HG02973 (cell line): ENCODE measurements around the gene OOSP3.
"Not testable (repeated sequence)": the region's sequence is repeated elsewhere in the genome, so short reads cannot be mapped to it uniquely, and the experiment has no call there.

Experiments used
- ATAC-seq: cut with Tn5 transposase; IDR thresholded peaks from one replicate; pipeline ENCODE4 v1.9.1; 2021; ENCODE audit warnings: moderate library complexity; ENCODE audit not compliant: unreplicated experiment

The OOSP3 gene

GRCh38 chr11:59878575-59878974 is at the start of gene OOSP3:
Gene OOSP3 (plus strand): TSS chr11:59878782. CDS start chr11:59878809, 27 bp downstream.
- no peak for ATAC-seq

GRCh38 chr11:59829358-59829757 is 49.2 kb upstream of the OOSP3 start:
- no peak for ATAC-seq

- ATAC-seq, result no peak
These were observed 45.0 kb upstream of the OOSP3 start for GRCh38 chr11:59833602-59834001.

- ATAC-seq, result no peak
These were observed 39.0 kb upstream of the OOSP3 start for GRCh38 chr11:59839615-59840014.

- no peak for ATAC-seq
These were observed 37.1 kb upstream of the OOSP3 start for GRCh38 chr11:59841514-59841913.

GRCh38 chr11:59842316-59842715 is 36.3 kb upstream of the OOSP3 start:
- no peak for ATAC-seq

- no peak for ATAC-seq
These were observed 33.2 kb upstream of the OOSP3 start, which contains the start of gene CBLIF for GRCh38 chr11:59845399-59845798. Gene CBLIF (minus strand): TSS chr11:59845499. CDS start chr11:59845453, 46 bp downstream.

GRCh38 chr11:59846556-59846955 is 32.0 kb upstream of the OOSP3 start:
- no peak for ATAC-seq

- ATAC-seq, result no peak
These were observed 31.0 kb upstream of the OOSP3 start for GRCh38 chr11:59847626-59848025.

- not testable (repeated sequence) for ATAC-seq
These were observed 30.1 kb upstream of the OOSP3 start for GRCh38 chr11:59848439-59848838.

- no peak for ATAC-seq
These were observed 29.5 kb upstream of the OOSP3 start for GRCh38 chr11:59849129-59849528.

- ATAC-seq, result not testable (repeated sequence)
These were observed 29.0 kb upstream of the OOSP3 start for GRCh38 chr11:59849551-59849950.

- ATAC-seq, result not testable (repeated sequence)
These were observed 27.2 kb upstream of the OOSP3 start for GRCh38 chr11:59851416-59851815.

- ATAC-seq, result no peak
These were observed 23.7 kb upstream of the OOSP3 start for GRCh38 chr11:59854871-59855270.

GRCh38 chr11:59857439-59858434 is 20.8 kb upstream of the OOSP3 start:
- ATAC-seq, result no peak

- no peak for ATAC-seq
These were observed 18.9 kb upstream of the OOSP3 start for GRCh38 chr11:59859673-59860072.

GRCh38 chr11:59862252-59862651 is 16.3 kb upstream of the OOSP3 start:
- no peak for ATAC-seq

GRCh38 chr11:59865031-59865430 is 13.6 kb upstream of the OOSP3 start:
- no peak for ATAC-seq

GRCh38 chr11:59866397-59866796 is 12.2 kb upstream of the OOSP3 start, which contains the start of gene TCN1:
Gene TCN1 (minus strand): TSS chr11:59866487. CDS start chr11:59866470, 17 bp downstream.
- ATAC-seq, result no peak

GRCh38 chr11:59866836-59867235 is 11.7 kb upstream of the OOSP3 start:
- ATAC-seq, result no peak

- ATAC-seq, result no peak
These were observed 10.6 kb upstream of the OOSP3 start for GRCh38 chr11:59867946-59868345.

GRCh38 chr11:59872076-59872475 is 6.5 kb upstream of the OOSP3 start:
- ATAC-seq, result no peak
